ENCODE data around the gene SLC14A1. TPM values are rescaled to one million over a fixed set of nuclear protein-coding genes. Genes with fewer than 3 reads are reported as not detected.

Gene SLC14A1
- total and polyA plus RNA-seq, 3 donors from 2014 or later, result 0.50 to 0.73 TPM; not detected in 1

GRCh38 chr18:45726603-45727002 is 2.6 kb downstream of the SLC14A1 start:
- Histone ChIP-seq H3K27me3 (no peaks in the 10 kb centered on the region), H3K36me3 (ENCODE audit: low read depth, missing control alignments) (no peaks in the 10 kb centered on the region), H3K27ac (no peak overlapping the region), H3K9me3 (no peaks in the 10 kb centered on the region), H3K4me3 (no peak overlapping the region), H3K4me1 (no peaks in the 10 kb centered on the region)
- WGBS, 2 donors, result 35 to 46% methylated on average over 3 of the region's 3 CpGs
- intact Hi-C loops (cut with DNase I; ENCODE audit: low total_unique reads), result no loop called here
- DNase-seq, result no peak
- TF ChIP-seq POLR2A (IDR thresholded peaks at IDR 0.05), result no peak
- TF ChIP-seq, protein P1, sequence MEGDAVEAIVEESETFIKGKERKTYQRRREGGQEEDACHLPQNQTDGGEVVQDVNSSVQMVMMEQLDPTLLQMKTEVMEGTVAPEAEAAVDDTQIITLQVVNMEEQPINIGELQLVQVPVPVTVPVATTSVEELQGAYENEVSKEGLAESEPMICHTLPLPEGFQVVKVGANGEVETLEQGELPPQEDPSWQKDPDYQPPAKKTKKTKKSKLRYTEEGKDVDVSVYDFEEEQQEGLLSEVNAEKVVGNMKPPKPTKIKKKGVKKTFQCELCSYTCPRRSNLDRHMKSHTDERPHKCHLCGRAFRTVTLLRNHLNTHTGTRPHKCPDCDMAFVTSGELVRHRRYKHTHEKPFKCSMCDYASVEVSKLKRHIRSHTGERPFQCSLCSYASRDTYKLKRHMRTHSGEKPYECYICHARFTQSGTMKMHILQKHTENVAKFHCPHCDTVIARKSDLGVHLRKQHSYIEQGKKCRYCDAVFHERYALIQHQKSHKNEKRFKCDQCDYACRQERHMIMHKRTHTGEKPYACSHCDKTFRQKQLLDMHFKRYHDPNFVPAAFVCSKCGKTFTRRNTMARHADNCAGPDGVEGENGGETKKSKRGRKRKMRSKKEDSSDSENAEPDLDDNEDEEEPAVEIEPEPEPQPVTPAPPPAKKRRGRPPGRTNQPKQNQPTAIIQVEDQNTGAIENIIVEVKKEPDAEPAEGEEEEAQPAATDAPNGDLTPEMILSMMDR (IDR thresholded peaks at IDR 0.05), result no peak

GRCh38 chr18:45727068-45727467 is 3.1 kb downstream of the SLC14A1 start:
- no peaks in the 10 kb centered on the region for H3K9me3 ChIP-seq
- DNase-seq, result no peak
- TF ChIP-seq, protein P1 (IDR thresholded peaks at IDR 0.05), result no peak
- no peak for TF ChIP-seq POLR2A (IDR thresholded peaks at IDR 0.05)
- no peaks in the 10 kb centered on the region for H3K36me3 ChIP-seq (ENCODE audit: low read depth, missing control alignments)
- no peaks in the 10 kb centered on the region for H3K4me1 ChIP-seq
- no peaks in the 10 kb centered on the region for H3K27me3 ChIP-seq
- 72 to 87% methylated on average over 10 to 18 of the region's 18 CpGs for WGBS, 2 donors
- intact Hi-C loops (cut with DNase I; ENCODE audit: low total_unique reads), result no loop called here
- H3K4me3 ChIP-seq, result no peak overlapping the region
- H3K27ac ChIP-seq, result no peak overlapping the region

DNA sequence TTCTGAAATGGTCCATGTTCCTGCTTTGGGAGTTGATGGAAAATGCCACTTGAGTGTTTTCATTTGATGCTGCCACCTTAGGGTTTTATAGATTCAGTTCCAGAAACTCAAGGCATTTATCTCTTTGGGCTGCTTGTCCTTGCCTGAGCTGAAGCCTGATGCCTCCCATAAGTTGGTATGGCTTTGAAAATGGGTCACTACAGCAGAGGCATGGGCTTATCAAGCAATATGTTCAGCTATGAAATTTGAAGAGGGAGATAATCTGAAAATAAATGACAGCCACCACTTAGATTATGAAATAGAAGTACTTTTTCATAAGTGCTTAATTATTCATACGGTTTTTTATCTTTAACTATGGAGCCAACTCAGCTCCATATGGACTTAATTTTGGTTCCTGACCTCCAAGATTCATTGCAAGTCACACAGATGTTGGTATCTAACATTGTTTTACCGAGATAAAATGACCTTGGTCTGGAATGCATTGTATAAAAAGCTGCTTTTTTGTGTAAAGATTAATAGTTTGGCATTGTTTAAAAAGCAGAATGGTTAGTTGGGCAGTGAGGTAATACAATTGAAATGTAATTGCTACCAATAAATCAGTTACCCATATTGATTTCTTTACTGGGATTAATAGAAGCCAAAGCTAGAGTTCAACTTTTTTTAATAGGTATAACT is 4.5 kb downstream of the SLC14A1 start:
- no peak for DNase-seq
- WGBS, 2 donors, result 37 to 42% methylated on average over 2 of the region's 2 CpGs
- TF ChIP-seq POLR2A (IDR thresholded peaks at IDR 0.05), result no peak
- TF ChIP-seq, protein P1 (IDR thresholded peaks at IDR 0.05), result no peak
- intact Hi-C loops (cut with DNase I; ENCODE audit: low total_unique reads), result no loop called here
- no peaks in the 10 kb centered on the region for H3K4me1 ChIP-seq
- H3K27me3 ChIP-seq, result no peaks in the 10 kb centered on the region
- H3K9me3 ChIP-seq, result no peaks in the 10 kb centered on the region
- no peak overlapping the region for H3K4me3 ChIP-seq
- H3K36me3 ChIP-seq (ENCODE audit: low read depth, missing control alignments), result no peaks in the 10 kb centered on the region
- no peak overlapping the region for H3K27ac ChIP-seq

- Histone ChIP-seq H3K9me3 (no peaks in the 10 kb centered on the region), H3K4me3 (no peak overlapping the region), H3K27ac (no peak overlapping the region), H3K27me3 (no peaks in the 10 kb centered on the region), H3K36me3 (ENCODE audit: low read depth, missing control alignments) (no peaks in the 10 kb centered on the region), H3K4me1 (no peaks in the 10 kb centered on the region)
- WGBS, 2 donors, result 73 to 77% methylated on average over 6 of the region's 6 CpGs
- no peak for TF ChIP-seq POLR2A (IDR thresholded peaks at IDR 0.05)
- TF ChIP-seq, protein P1 (IDR thresholded peaks at IDR 0.05), result no peak
- no peak for DNase-seq
- intact Hi-C loops (cut with DNase I; ENCODE audit: low total_unique reads), result no loop called here
Measured at GRCh38 chr18:45730832-45731575, 7.0 kb downstream of the SLC14A1 start.

All from testis (tissue), 3 donors.